Measurements from ENCODE around the gene AOPEP.
"Not testable (repeated sequence)": the region's sequence is repeated elsewhere in the genome, so short reads cannot be mapped to it uniquely, and the experiment has no call there.

Gene AOPEP

DNA sequence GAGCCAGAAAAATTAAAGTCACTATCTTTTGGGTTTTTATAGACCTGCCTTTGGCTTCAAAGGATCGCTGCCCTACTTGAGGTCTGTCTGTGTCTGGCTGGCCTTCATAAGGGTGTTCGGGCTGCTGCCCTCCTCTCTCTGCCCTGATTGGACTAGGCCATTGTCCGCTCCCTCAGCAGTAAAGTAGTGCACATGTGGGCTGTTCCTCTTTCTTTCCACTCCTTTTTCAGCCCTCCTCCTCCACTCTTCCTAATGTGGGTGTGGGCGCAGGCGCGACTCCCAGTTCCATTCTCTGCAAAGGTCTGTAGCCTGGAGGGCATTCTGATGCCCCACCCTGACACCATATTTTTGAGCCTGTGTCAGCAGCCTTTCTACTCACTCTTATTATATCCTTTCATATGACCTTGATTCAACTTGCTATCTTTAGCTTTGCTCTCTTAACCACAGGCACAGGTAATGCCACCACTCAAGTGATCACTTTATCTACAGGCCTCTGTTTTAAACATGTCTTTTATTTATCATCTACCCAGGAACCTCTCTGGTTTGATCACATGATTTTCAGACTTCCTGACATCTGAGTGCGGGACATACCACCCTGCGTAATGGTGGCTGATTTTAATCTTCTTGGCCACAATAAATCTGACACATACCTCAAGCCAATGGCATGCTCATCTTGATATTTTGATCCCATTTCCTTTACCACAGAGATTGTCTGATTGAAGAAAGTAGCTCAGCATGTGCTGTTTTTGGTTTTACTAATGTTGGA, 144.5 kb downstream of the AOPEP start:
- no peak overlapping the region for H3K4me3 ChIP-seq (ENCODE audit: low read depth, low read length)
- no peak overlapping the region for H3K27ac ChIP-seq (ENCODE audit: low read depth, low read length)
- peaks cover 8% of the 10 kb centered on the region for H3K4me1 ChIP-seq (ENCODE audit: control insufficient read depth, insufficient read depth, low read length)
- H3K9ac ChIP-seq (ENCODE audit: low read depth, low read length), result no peak overlapping the region
- no peaks in the 10 kb centered on the region for H3K36me3 ChIP-seq (ENCODE audit: control insufficient read depth, insufficient read depth, low read length)
- H3K27me3 ChIP-seq (ENCODE audit: control insufficient read depth, insufficient read depth, low read length), result no peaks in the 10 kb centered on the region
- H3K9me3 ChIP-seq (ENCODE audit: control insufficient read depth, insufficient read depth, low read length), result no peaks in the 10 kb centered on the region

DNA sequence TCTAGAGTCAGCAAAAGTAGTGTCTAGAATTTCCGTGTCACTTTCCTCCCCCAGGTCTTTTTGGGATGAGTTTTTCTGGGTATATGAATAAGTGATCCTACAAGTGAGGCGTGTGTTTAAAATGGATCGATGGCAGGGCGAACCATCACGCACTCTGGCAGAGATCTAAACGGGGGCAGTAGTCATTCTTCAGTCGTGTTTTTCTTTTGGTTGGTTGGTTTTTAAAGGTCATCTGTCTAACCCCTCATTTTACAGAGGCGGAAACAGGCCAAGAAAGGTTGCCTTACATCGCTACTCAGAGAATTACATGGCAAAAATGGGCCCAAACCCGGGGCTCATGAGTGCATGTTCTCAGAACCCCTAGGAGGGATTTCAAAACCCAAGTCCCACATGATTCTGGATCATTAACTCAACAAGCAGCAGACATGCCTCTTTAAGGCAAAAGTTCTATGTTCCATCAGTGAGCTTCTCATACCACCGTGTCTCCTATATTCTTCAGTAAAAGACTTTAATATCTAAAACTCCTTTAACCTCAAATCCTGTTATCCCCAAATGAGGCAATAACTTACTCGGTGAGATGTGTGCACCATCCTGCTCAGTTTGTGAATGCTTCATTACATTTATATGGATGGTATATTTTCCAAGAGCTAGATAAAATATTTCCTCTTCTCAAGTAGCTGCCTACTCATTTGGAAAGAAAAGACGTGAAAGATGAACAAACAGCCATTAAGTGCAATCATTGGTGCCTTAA, 145.8 kb downstream of the AOPEP start:
- H3K36me3 ChIP-seq (ENCODE audit: control insufficient read depth, insufficient read depth, low read length), result no peaks in the 10 kb centered on the region
- peaks cover 4% of the 10 kb centered on the region for H3K4me1 ChIP-seq (ENCODE audit: control insufficient read depth, insufficient read depth, low read length)
- no peak overlapping the region for H3K4me3 ChIP-seq (ENCODE audit: low read depth, low read length)
- no peak overlapping the region for H3K27ac ChIP-seq (ENCODE audit: low read depth, low read length)
- H3K9me3 ChIP-seq (ENCODE audit: control insufficient read depth, insufficient read depth, low read length), result no peaks in the 10 kb centered on the region
- H3K9ac ChIP-seq (ENCODE audit: low read depth, low read length), result no peak overlapping the region
- H3K27me3 ChIP-seq (ENCODE audit: control insufficient read depth, insufficient read depth, low read length), result no peaks in the 10 kb centered on the region

DNA sequence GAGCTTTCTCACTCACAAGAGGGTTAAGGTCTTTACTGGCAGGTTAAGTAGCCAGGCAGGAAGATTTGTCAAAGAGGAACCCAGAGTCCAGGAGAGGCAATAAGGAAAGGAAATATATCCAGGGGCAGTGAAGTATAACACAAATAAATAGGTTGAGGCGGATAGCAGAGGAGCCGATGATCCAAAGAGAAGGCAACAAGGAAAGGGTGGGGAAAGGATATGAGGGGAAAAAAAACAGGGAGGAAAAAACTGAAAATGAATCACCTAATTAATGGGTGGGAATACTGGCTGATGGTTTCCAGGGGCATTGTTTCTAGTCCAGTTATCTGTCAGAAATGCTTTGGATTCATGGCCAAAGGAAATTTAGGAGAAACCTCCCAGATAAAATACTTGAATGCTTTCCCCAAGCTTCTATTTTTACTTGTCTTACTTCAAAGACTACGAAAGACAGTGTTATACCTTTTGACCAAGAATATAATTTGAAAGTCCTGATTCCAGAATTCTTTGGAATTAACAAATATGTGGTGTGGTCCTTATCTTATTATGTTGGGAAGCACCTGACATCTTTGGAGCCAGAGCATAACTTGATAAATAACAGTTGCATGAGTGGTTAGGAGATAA, 146.5 kb downstream of the AOPEP start:
- Histone ChIP-seq H3K27ac (ENCODE audit: low read depth, low read length) (no peak overlapping the region), H3K9ac (ENCODE audit: low read depth, low read length) (no peak overlapping the region), H3K9me3 (ENCODE audit: control insufficient read depth, insufficient read depth, low read length) (no peaks in the 10 kb centered on the region), H3K4me1 (ENCODE audit: control insufficient read depth, insufficient read depth, low read length) (peaks cover 4% of the 10 kb centered on the region; the same call in 1 of the 2 replicates), H3K4me3 (ENCODE audit: low read depth, low read length) (no peak overlapping the region), H3K27me3 (ENCODE audit: control insufficient read depth, insufficient read depth, low read length) (no peaks in the 10 kb centered on the region), H3K36me3 (ENCODE audit: control insufficient read depth, insufficient read depth, low read length) (no peaks in the 10 kb centered on the region)

DNA sequence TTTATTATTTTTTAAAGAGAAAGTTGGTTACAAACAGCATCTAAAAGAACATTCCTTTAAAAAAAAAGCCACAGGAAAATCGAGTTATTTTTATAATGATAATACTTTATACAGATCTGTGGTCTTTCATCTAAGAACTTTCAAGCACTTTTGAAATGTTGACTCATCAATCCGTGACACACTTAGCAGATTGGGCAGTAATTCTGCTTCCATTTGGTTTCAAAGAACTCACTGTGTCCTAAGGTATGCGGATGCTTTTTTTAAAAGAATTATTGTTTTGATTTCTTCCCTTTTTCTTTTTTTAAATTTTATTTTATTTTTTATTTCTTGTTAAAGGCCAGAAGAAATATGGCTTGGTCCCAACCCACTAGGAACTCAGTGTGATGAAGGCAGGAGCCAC, 147.8 kb downstream of the AOPEP start:
- Histone ChIP-seq H3K4me1 (ENCODE audit: control insufficient read depth, insufficient read depth, low read length) (peaks cover 4% of the 10 kb centered on the region; the same call in 1 of the 2 replicates), H3K4me3 (ENCODE audit: low read depth, low read length) (no peak overlapping the region), H3K9me3 (ENCODE audit: control insufficient read depth, insufficient read depth, low read length) (no peaks in the 10 kb centered on the region), H3K36me3 (ENCODE audit: control insufficient read depth, insufficient read depth, low read length) (no peaks in the 10 kb centered on the region), H3K9ac (ENCODE audit: low read depth, low read length) (no peak overlapping the region), H3K27me3 (ENCODE audit: control insufficient read depth, insufficient read depth, low read length) (no peaks in the 10 kb centered on the region), H3K27ac (ENCODE audit: low read depth, low read length) (no peak overlapping the region)

DNA sequence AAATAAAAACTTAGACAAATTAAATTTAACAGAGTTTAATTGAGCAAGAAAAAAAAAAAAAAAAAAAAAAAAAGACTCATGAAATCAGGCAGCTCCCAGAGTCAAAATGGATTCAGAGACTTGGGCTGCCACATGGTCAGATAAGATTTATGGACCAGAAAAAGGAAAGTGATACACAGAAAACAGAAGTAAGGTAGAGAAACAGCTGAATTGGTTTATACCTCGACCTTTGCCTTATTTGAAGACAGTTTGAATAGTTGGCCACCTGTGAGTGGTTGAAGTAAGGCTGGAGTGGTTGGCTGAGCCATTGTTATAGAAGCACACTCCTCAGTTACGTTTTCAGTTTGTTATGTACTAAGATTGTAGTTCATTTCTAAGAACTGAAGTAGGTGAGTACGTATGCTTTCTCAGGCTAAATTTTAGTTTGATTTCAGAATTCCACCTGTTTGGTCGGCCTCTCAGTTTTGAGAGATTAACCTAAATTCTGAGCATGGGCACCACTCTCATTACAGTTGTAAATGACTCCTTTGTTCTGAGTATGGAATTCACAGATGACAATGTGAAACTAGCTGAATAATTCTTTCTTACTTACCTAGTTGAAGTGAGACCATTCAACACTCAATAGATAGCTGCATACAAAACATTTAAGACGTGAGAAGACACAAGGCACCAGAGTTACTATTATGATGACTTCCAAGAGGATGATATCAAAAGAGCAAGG, 149.0 kb downstream of the AOPEP start:
- H3K36me3 ChIP-seq (ENCODE audit: control insufficient read depth, insufficient read depth, low read length), result no peaks in the 10 kb centered on the region
- H3K9ac ChIP-seq (ENCODE audit: low read depth, low read length), result no peak overlapping the region
- peaks cover 4% of the 10 kb centered on the region; the same call in 1 of the 2 replicates for H3K4me1 ChIP-seq (ENCODE audit: control insufficient read depth, insufficient read depth, low read length)
- no peak overlapping the region for H3K27ac ChIP-seq (ENCODE audit: low read depth, low read length)
- no peaks in the 10 kb centered on the region for H3K9me3 ChIP-seq (ENCODE audit: control insufficient read depth, insufficient read depth, low read length)
- H3K27me3 ChIP-seq (ENCODE audit: control insufficient read depth, insufficient read depth, low read length), result no peaks in the 10 kb centered on the region
- H3K4me3 ChIP-seq (ENCODE audit: low read depth, low read length), result no peak overlapping the region

DNA sequence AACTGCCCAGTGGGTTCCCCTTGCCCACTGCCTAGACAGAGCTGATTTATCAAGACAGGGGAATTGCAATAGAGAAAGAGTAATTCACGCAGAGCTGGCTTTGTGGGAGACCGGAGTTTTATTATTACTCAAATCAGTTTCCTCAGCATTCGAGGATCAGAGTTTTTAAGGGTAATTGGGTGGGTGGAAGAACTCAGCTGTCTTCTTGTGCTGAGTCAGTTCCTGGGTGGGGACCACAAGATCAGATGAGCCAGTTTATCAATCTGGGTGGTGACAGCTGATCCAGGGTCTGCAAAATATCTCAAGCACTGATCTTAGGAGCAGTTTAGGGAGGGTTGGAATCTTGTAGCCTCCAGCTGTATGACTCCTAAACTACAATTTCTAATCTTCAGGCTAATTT, 152.3 kb downstream of the AOPEP start:
- not testable (repeated sequence) for H3K4me1 ChIP-seq (ENCODE audit: control insufficient read depth, insufficient read depth, low read length); H3K27me3 ChIP-seq (ENCODE audit: control insufficient read depth, insufficient read depth, low read length); H3K4me3 ChIP-seq (ENCODE audit: low read depth, low read length); H3K36me3 ChIP-seq (ENCODE audit: control insufficient read depth, insufficient read depth, low read length); H3K27ac ChIP-seq (ENCODE audit: low read depth, low read length); H3K9me3 ChIP-seq (ENCODE audit: control insufficient read depth, insufficient read depth, low read length); H3K9ac ChIP-seq (ENCODE audit: low read depth, low read length)

DNA sequence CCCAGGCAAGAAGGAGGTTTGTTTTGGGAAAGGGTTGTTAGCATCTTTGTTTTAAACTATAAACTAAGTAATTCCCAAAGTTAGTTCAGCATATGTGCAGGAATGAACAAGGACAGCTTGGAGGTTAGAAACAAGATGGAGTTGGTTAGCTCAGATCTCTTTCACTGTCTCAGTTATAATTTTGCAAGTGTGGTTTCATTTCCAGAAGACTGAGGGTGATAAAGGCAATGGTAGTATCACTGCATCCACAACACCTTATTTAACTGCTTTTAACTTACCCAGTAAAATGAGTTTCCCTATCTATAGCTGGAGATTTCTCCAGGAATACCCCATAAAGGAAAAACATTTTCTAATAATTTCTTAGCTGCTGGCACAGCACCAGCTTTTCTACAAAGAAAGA, 152.7 kb downstream of the AOPEP start:
- no peaks in the 10 kb centered on the region for H3K9me3 ChIP-seq (ENCODE audit: control insufficient read depth, insufficient read depth, low read length)
- no peak overlapping the region for H3K27ac ChIP-seq (ENCODE audit: low read depth, low read length)
- H3K36me3 ChIP-seq (ENCODE audit: control insufficient read depth, insufficient read depth, low read length), result no peaks in the 10 kb centered on the region
- H3K4me3 ChIP-seq (ENCODE audit: low read depth, low read length), result no peak overlapping the region
- no peaks in the 10 kb centered on the region for H3K27me3 ChIP-seq (ENCODE audit: control insufficient read depth, insufficient read depth, low read length)
- H3K4me1 ChIP-seq (ENCODE audit: control insufficient read depth, insufficient read depth, low read length), result peaks cover 4% of the 10 kb centered on the region; the same call in 1 of the 2 replicates
- no peak overlapping the region for H3K9ac ChIP-seq (ENCODE audit: low read depth, low read length)

DNA sequence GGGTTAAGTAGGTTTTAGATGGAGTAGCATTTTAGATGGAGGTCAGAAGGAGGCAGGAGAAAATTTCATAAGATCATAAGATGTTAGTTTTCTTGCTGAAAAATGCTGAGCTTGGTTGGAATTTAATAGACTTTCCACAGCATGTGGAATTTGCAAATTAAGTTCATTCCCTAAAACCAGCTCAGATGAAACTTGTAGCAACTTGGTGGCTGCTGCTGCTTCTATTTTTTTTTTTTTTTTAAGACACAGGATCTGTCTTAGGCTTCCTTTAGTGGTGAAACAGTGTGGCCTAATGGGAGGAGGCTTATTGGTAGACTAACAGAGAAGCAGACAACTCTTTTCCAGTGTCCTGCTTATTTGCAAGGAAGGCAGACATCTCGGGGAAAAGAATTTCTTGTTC, 154.5 kb downstream of the AOPEP start:
- H3K27me3 ChIP-seq (ENCODE audit: control insufficient read depth, insufficient read depth, low read length), result no peaks in the 10 kb centered on the region
- H3K4me3 ChIP-seq (ENCODE audit: low read depth, low read length), result no peak overlapping the region
- H3K27ac ChIP-seq (ENCODE audit: low read depth, low read length), result no peak overlapping the region
- H3K9ac ChIP-seq (ENCODE audit: low read depth, low read length), result no peak overlapping the region
- no peaks in the 10 kb centered on the region for H3K36me3 ChIP-seq (ENCODE audit: control insufficient read depth, insufficient read depth, low read length)
- peaks cover 4% of the 10 kb centered on the region; the same call in 1 of the 2 replicates for H3K4me1 ChIP-seq (ENCODE audit: control insufficient read depth, insufficient read depth, low read length)
- H3K9me3 ChIP-seq (ENCODE audit: control insufficient read depth, insufficient read depth, low read length), result no peaks in the 10 kb centered on the region

DNA sequence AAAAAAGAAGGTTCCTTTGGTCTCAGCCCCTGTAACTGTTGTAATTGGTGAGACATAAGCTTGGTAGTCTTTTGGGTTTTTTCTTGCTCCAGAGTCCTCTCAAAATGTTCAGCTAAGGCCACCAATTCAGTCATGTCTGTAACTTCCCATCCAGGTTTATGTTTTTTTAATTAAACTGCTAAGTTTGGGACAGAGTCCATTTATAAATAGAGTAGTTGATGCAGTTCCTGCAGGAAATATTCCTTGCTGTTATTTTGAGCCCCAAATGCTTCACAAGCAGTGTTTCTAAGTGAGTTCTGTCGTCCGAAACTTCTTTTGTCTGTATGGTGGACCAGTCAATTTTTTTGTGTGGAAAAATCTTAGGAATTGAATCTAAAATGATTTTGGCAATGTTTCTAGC, 155.0 kb downstream of the AOPEP start:
- Histone ChIP-seq H3K27ac (ENCODE audit: low read depth, low read length) (no peak overlapping the region), H3K4me3 (ENCODE audit: low read depth, low read length) (no peak overlapping the region), H3K9ac (ENCODE audit: low read depth, low read length) (no peak overlapping the region), H3K4me1 (ENCODE audit: control insufficient read depth, insufficient read depth, low read length) (peaks cover 4% of the 10 kb centered on the region; the same call in 1 of the 2 replicates), H3K36me3 (ENCODE audit: control insufficient read depth, insufficient read depth, low read length) (no peaks in the 10 kb centered on the region), H3K27me3 (ENCODE audit: control insufficient read depth, insufficient read depth, low read length) (no peaks in the 10 kb centered on the region), H3K9me3 (ENCODE audit: control insufficient read depth, insufficient read depth, low read length) (no peaks in the 10 kb centered on the region)

DNA sequence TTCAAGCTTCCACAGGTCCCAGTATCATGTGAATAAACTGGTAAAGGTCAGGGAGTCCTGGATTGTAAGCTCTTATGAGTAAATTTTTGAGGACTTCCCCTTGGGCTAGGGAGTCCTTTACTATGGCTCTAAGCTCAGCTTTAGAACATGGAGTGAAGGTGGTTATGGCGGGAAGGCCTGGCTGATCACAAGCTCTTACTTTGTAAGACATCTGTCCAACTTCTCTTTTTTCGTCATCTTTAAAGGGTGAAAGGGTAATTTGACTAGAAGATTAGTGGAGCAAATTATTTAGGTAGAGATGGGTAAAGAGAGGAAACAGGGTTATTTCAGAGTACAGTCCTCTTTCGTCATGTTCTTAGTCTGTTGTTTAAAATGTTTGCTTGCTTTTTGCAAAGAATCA, 155.4 kb downstream of the AOPEP start:
- Histone ChIP-seq H3K27me3 (ENCODE audit: control insufficient read depth, insufficient read depth, low read length) (no peaks in the 10 kb centered on the region), H3K4me1 (ENCODE audit: control insufficient read depth, insufficient read depth, low read length) (peaks cover 4% of the 10 kb centered on the region; the same call in 1 of the 2 replicates), H3K27ac (ENCODE audit: low read depth, low read length) (no peak overlapping the region), H3K9me3 (ENCODE audit: control insufficient read depth, insufficient read depth, low read length) (no peaks in the 10 kb centered on the region), H3K4me3 (ENCODE audit: low read depth, low read length) (no peak overlapping the region), H3K36me3 (ENCODE audit: control insufficient read depth, insufficient read depth, low read length) (no peaks in the 10 kb centered on the region), H3K9ac (ENCODE audit: low read depth, low read length) (no peak overlapping the region)
